ENCODE results near the gene RECQL.

RECQL gene

DNA sequence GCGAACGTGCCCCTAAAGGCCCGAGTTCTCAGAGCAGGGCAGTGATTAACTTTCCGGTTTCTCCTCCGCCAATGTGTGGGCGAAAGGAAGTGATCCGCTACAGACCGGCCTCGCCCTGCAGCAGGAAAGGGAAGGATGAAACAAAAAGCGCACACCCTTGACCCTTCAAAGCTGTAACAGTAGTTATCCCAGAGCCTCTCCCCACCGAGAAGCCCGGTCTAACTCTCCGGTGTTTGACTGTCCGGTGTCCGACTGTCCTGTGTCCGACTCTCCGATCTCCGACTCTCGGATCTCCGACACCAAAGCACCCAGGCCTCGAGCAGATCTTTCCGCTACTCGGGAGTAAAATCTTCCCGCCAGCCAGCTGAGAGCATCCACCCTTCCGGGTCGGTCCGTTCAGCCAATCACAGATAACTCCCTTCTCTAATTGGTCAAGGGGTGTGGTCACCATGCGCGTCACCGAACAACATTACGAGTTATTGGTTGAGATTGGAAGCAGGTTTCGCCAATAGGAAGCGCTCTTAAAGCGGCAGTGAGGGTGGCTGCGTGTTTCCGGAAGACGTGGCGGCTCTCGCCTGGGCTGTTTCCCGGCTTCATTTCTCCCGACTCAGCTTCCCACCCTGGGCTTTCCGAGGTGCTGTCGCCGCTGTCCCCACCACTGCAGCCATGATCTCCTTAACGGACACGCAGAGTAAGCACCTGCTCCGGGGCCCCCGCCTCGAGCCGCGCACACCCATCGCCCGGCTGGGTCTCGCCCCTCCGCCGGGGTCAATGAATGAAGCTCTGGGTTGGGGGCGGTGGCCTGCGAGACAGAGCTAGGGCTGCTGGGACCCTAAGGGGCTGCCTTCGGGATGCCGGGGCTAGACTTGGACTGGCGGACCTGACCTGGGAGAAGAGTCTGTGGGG is at the start of gene RECQL, which contains the start of gene GOLT1B:
RECQL (minus strand) TSS at position 378 of the 906 bp plus-strand sequence. CDS start 2,065 bp downstream, outside the sequence.
GOLT1B (plus strand) TSS at position 532 of the 906 bp plus-strand sequence; CDS start at position 667, 135 bp downstream.
- Mint-ChIP-seq H3K9me3 (no peaks in the 10 kb centered on the region), H3K4me1 (ENCODE audit: low read depth) (peaks cover 28% of the 10 kb centered on the region), H3K4me3 (no peak within 1 kb of the TSS), H3K27ac (no peak within 1 kb of the TSS), H3K27me3 (no peaks in the 10 kb centered on the region), H3K36me3 (ENCODE audit: low read depth) (peaks cover 28% of the 10 kb centered on the region)
- intact Hi-C loops (cut with micrococcal nuclease) = loop anchor here (1.0 to 5.0 kb wide), 4 partner anchors 64 to 546 kb away; partner anchors contain the start of genes CMAS, LDHB and PYROXD1

GRCh38 chr12:21547437-21547836 is 46.0 kb upstream of the RECQL start:
- Mint-ChIP-seq H3K9me3 (no peaks in the 10 kb centered on the region), H3K36me3 (ENCODE audit: low read depth) (no peaks in the 10 kb centered on the region), H3K4me3 (no peak overlapping the region), H3K4me1 (ENCODE audit: low read depth) (no peaks in the 10 kb centered on the region), H3K27ac (no peak overlapping the region), H3K27me3 (peaks cover 2% of the 10 kb centered on the region)
- intact Hi-C loops (cut with micrococcal nuclease) = no loop called here

GRCh38 chr12:21546716-21547115 is 45.3 kb upstream of the RECQL start:
- Mint-ChIP-seq H3K27ac (no peak overlapping the region), H3K4me1 (ENCODE audit: low read depth) (no peaks in the 10 kb centered on the region), H3K9me3 (no peaks in the 10 kb centered on the region), H3K36me3 (ENCODE audit: low read depth) (no peaks in the 10 kb centered on the region), H3K4me3 (no peak overlapping the region), H3K27me3 (peaks cover 2% of the 10 kb centered on the region)
- intact Hi-C loops (cut with micrococcal nuclease) = no loop called here

- intact Hi-C loops (cut with micrococcal nuclease) = no loop called here
- Mint-ChIP-seq H3K4me1 (ENCODE audit: low read depth) (no peaks in the 10 kb centered on the region), H3K36me3 (ENCODE audit: low read depth) (no peaks in the 10 kb centered on the region), H3K9me3 (no peaks in the 10 kb centered on the region), H3K27me3 (peaks cover 2% of the 10 kb centered on the region), H3K27ac (no peak overlapping the region), H3K4me3 (no peak overlapping the region)
Measured at GRCh38 chr12:21545557-21545956, 44.1 kb upstream of the RECQL start.

DNA sequence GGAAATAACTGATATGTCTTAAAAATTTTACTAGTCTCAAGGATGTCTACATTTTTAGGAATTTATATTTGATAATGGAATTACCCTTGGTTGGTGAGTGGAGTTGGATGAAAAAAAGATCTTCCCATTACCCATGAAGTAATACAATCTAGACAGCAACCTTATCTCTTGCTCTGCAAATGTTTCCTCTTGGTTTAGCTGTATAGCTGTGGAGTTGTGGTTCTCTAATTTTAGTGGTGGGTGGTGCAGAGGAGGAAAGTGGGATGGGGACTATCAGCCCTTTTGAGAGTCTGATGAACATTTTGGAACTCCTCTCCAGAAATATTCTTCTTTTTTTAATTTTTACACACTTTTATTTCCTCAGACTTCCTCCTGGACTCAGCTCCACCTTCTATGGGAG is 41.7 kb upstream of the RECQL start:
- Mint-ChIP-seq H3K9me3 (no peaks in the 10 kb centered on the region), H3K27me3 (peaks cover 2% of the 10 kb centered on the region), H3K4me1 (ENCODE audit: low read depth) (no peaks in the 10 kb centered on the region), H3K27ac (no peak overlapping the region), H3K36me3 (ENCODE audit: low read depth) (no peaks in the 10 kb centered on the region), H3K4me3 (no peak overlapping the region)
- intact Hi-C loops (cut with micrococcal nuclease) = no loop called here

DNA sequence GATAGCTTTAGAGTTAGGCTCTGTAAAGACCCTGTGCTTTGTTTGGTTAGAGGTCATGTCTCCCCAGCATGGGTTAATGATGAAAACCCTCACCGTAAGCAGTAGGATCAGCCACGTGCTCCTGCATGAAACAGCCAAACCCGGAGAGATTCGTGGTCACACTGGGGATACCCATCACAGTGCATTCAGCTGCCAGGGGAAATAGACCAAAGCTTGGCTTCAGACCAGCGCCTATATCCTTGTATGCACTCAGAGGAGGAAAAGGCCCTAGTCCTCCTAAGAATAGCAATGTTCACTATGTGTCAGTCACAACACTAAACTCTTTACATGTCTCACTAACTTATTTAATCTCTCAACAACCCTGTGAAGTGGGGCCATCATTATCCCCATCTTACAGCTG is 41.0 kb upstream of the RECQL start:
- Mint-ChIP-seq H3K27ac (no peak overlapping the region), H3K4me1 (ENCODE audit: low read depth) (no peaks in the 10 kb centered on the region), H3K9me3 (no peaks in the 10 kb centered on the region), H3K36me3 (ENCODE audit: low read depth) (no peaks in the 10 kb centered on the region), H3K4me3 (no peak overlapping the region), H3K27me3 (peaks cover 2% of the 10 kb centered on the region)
- intact Hi-C loops (cut with micrococcal nuclease) = no loop called here

GRCh38 chr12:21541773-21542172 is 40.3 kb upstream of the RECQL start:
- H3K4me1 Mint-ChIP-seq (ENCODE audit: low read depth) = no peaks in the 10 kb centered on the region
- H3K4me3 Mint-ChIP-seq = no peak overlapping the region
- intact Hi-C loops (cut with micrococcal nuclease) = no loop called here
- H3K27me3 Mint-ChIP-seq = peaks cover 2% of the 10 kb centered on the region
- no peak overlapping the region for H3K27ac Mint-ChIP-seq
- H3K36me3 Mint-ChIP-seq (ENCODE audit: low read depth) = no peaks in the 10 kb centered on the region
- H3K9me3 Mint-ChIP-seq = no peaks in the 10 kb centered on the region

DNA sequence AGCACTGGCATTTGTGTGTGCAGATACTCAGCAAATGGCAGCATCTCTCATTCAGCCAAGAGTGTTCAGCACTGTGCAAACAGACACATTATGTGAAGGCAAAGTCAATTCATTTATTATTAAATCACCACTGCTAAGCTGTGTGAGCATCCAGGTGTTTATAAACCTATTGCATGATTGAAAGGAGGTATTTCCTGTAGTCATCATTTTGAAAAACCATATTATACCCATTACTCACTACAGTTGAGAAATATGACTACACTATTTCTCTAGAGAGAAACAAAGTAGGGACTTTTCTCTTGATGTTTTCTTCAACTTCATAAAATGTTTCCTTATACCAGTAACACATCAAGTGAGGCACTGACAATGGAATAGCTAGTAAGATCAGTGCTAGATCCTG is 38.4 kb upstream of the RECQL start:
- peaks cover 2% of the 10 kb centered on the region for H3K27me3 Mint-ChIP-seq
- no peaks in the 10 kb centered on the region for H3K9me3 Mint-ChIP-seq
- H3K4me1 Mint-ChIP-seq (ENCODE audit: low read depth) = no peaks in the 10 kb centered on the region
- no peak overlapping the region for H3K4me3 Mint-ChIP-seq
- intact Hi-C loops (cut with micrococcal nuclease) = no loop called here
- H3K27ac Mint-ChIP-seq = no peak overlapping the region
- no peaks in the 10 kb centered on the region for H3K36me3 Mint-ChIP-seq (ENCODE audit: low read depth)

- Mint-ChIP-seq H3K36me3 (ENCODE audit: low read depth) (no peaks in the 10 kb centered on the region), H3K27me3 (peaks cover 2% of the 10 kb centered on the region), H3K9me3 (no peaks in the 10 kb centered on the region), H3K4me1 (ENCODE audit: low read depth) (no peaks in the 10 kb centered on the region), H3K4me3 (no peak overlapping the region), H3K27ac (no peak overlapping the region)
- intact Hi-C loops (cut with micrococcal nuclease) = no loop called here
Measured at GRCh38 chr12:21538061-21538653, 36.7 kb upstream of the RECQL start.

DNA sequence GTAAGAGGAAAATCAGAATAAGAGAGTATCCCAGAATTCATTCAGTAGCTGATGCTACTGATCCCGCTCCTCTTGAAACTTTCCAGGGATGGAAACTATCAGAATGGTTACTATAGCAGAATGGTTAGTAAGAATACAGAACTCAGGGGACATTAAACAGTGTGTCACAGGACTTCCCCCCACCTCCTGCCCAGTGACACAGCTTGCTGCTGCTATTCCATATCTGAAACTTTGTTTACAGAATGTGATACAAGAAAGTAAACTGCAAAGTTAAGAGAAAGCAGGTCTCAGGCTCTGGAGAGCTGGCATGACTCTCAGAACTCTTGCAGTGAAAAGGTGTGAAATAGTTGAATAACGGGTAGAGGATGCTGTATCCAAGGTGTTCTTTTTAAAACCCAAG is 28.0 kb upstream of the RECQL start:
- intact Hi-C loops (cut with micrococcal nuclease) = no loop called here
- Mint-ChIP-seq H3K4me1 (ENCODE audit: low read depth) (peaks cover 11% of the 10 kb centered on the region), H3K4me3 (no peak overlapping the region), H3K27ac (no peak overlapping the region), H3K36me3 (ENCODE audit: low read depth) (no peaks in the 10 kb centered on the region), H3K9me3 (peaks cover 4% of the 10 kb centered on the region), H3K27me3 (peaks cover 45% of the 10 kb centered on the region)

DNA sequence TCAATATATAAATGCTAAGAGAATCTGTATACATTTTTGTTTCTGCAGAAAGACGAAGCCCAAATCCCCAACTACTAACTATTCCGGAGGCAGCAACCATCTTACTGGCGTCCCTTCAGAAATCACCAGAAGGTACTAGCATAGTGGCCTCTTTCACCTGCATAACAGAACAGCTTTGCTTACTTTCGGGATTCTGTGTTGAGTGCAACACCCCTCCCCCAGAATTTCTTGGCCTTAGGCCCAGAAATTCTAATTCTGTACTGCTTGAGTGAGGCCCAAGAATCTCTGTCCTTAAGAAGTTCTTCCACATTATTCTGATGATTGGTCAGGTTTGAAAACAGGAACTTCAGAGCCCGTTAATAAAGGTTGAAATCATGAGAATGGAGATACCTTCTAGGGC is 27.5 kb upstream of the RECQL start:
- Mint-ChIP-seq H3K27ac (no peak overlapping the region), H3K36me3 (ENCODE audit: low read depth) (no peaks in the 10 kb centered on the region), H3K4me1 (ENCODE audit: low read depth) (peaks cover 11% of the 10 kb centered on the region), H3K4me3 (no peak overlapping the region), H3K9me3 (peaks cover 9% of the 10 kb centered on the region), H3K27me3 (peaks cover 48% of the 10 kb centered on the region)
- intact Hi-C loops (cut with micrococcal nuclease) = no loop called here

DNA sequence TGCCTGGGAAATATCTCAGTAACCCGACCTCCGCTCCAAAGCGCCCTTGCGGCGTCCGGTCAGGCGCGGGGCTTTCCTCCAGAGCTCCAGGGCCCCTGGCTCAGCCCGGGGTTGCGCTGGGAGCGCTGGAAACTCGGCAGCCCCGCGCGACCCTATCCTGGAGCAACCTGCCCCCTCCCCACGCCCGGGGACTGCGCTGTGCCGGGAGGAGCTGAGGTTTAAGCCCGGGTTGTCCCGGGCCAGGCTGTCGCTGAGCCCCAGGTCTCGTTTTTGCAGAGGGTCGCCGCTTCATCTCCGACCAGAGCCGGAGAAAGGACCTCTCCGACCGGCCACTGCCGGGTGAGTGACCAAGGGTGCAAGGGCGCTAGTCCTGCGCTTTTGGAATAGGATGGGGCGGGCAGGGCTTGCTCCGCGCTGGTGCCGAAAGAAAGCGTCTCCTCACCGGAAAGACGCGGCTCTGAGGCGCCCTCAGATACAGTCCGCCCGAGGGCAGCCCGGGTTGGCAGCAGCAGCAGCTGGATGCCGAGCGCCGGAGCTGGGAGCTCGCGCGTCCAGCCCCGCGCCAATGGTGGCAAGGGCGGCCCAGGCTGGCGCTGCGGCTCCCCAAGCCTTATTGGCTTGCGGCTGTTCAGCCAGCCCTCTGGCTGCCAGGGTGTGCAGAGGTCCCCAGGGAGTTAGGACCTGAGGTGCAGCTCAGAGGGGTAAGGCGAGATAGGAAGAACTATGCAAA is 26.2 kb upstream of the RECQL start:
- H3K4me1 Mint-ChIP-seq (ENCODE audit: low read depth) = peaks cover 11% of the 10 kb centered on the region
- H3K27ac Mint-ChIP-seq = no peak overlapping the region
- peaks cover 9% of the 10 kb centered on the region for H3K9me3 Mint-ChIP-seq
- intact Hi-C loops (cut with micrococcal nuclease) = no loop called here
- H3K27me3 Mint-ChIP-seq = peaks cover 52% of the 10 kb centered on the region
- peak overlapping the region; percentile 50 for H3K4me3 Mint-ChIP-seq
- H3K36me3 Mint-ChIP-seq (ENCODE audit: low read depth) = no peaks in the 10 kb centered on the region

DNA sequence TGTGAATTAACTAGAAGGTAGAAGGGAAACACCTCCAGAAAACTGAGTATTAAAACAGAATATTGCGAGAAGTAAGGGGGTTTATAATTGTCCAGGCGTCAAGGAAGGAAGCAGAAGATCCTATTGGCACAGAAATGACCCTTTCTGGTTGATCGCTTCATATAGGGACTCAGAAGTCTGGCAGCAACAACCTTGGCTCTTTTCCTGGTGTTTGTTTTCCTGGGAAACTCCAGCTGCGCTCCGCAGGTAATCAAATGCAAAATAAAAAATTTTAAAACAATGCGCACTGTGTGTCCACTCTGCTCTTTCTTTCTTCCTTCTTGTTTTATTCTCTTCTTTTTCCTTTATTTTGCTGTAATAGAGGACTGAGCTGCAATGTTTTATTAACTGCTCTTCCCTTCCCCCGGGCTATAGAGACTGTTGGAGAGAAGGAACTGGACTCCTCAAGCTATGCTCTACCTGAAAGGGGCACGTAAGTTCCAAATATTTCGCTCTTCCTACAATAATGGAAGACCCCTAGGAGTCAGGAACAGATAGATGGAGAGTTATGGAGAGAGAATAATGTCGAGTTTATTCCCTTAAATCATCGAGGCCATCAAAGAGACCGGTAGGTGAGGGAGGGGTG is 25.4 kb upstream of the RECQL start:
- H3K9me3 Mint-ChIP-seq = peaks cover 9% of the 10 kb centered on the region
- H3K27ac Mint-ChIP-seq = no peak overlapping the region
- H3K4me3 Mint-ChIP-seq = no peak overlapping the region
- intact Hi-C loops (cut with micrococcal nuclease) = no loop called here
- H3K27me3 Mint-ChIP-seq = peaks cover 52% of the 10 kb centered on the region
- H3K4me1 Mint-ChIP-seq (ENCODE audit: low read depth) = peaks cover 11% of the 10 kb centered on the region
- H3K36me3 Mint-ChIP-seq (ENCODE audit: low read depth) = no peaks in the 10 kb centered on the region
